ENCODE measurements around the gene TUBB2A.
"Not testable (repeated sequence)": the region's sequence is repeated elsewhere in the genome, so short reads cannot be mapped to it uniquely, and the experiment has no call there.

Gene TUBB2A

DNA sequence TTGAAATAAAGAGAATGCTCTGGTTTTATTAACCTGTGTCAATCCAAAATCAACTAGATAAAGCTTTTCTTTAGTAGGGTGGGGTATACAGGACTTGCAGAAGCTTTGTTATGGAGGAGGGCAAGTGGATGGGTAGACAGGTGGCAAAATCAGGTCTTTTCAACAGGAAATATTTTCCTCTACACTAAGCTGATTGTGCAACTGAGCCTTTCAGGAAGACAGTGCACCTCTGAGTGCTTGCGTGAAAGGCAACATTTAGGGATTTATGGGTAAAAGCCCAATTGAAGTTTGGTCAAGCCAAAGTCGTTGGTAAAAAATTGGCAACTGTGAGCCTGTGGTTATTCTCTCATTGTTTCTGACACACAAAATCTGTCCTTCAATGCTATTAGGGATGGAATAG lies 23.8 kb upstream of the TUBB2A start:
- no peak for DNase-seq (ENCODE audit: low read depth)

- DNase-seq (ENCODE audit: low read depth): not testable (repeated sequence)
Measured at GRCh38 chr6:3179945-3180344, 22.6 kb upstream of the TUBB2A start.

- DNase-seq (ENCODE audit: low read depth): not testable (repeated sequence)
Measured at GRCh38 chr6:3178666-3179065, 21.3 kb upstream of the TUBB2A start.

GRCh38 chr6:3176562-3177355 lies 19.4 kb upstream of the TUBB2A start:
- DNase-seq (ENCODE audit: low read depth): no peak

DNA sequence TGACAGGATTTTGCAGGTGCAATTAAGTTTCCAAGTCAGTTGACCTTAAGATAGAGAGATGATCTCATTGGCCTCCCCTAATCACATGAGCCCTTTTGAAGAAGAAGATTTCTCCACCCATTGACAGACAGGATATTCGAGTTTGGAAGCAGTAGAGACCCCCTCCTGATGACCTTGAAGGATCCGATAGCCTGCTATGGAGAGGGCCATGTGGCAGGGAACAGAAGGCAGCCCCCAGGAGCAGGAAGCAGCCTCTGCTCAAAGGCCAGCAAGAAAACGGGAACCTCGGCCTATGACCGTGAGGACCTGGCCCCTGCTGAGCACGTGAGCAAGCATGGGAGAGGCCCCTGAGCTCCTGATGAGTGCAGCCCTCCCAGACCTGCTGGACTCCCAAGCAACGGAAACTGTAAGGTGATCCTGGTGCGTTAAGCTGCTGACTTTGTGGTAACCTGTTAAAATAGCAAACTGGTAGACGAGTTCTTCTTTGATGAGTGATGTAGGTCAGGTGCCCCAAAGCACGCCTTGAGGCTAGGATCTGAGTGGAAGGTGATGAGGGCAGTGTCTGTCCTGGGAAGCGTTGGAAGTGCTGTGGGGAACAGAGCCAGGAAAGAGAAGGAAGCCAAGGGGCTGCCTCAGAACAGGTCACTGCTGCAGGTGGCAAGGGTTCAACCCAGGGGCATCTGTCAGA lies 18.5 kb upstream of the TUBB2A start:
- DNase-seq (ENCODE audit: low read depth): no peak

GRCh38 chr6:3173636-3174089 lies 16.3 kb upstream of the TUBB2A start:
- not testable (repeated sequence) for DNase-seq (ENCODE audit: low read depth)

DNA sequence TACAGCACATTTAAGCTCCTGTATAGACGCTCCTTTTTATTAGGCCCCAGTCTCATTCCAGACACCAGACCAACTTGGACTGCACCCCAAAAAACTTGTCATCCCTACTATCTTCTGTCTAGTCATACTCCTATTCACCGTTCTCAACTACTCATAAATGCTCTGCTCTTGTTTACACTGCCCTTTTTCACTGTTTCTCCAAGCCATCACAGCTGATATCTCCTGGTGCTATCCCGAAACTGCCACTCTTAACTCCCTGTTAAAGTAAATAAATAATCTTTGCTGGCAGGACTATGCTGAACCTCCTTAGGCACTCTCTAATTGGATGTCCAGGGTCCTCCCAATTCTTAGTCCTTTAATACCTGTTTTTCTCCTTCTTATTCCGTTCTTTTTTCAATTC lies 15.4 kb upstream of the TUBB2A start:
- not testable (repeated sequence) for DNase-seq (ENCODE audit: low read depth)

GRCh38 chr6:3171313-3172175 lies 14.2 kb upstream of the TUBB2A start:
- not testable (repeated sequence) for DNase-seq (ENCODE audit: low read depth)

DNA sequence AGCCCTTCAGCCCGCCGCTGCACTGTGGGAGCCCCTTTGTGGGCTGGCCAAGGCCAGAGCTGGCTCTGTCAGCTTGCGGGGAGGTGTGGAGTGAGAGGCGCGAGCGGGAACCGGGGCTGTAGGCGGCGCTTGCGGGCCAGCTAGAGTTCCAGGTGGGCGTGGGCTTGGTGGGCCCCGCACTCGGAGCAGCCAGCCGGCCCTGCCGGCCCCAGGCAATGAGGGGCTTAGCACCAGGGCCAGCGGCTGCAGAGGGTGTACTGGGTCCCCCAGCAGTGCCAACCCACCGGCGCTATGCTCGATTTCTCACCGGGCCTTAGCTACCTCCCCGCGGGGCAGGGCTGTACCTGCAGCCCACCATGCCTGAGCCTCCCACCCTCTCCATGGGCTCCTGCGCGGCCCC lies 13.3 kb upstream of the TUBB2A start:
- not testable (repeated sequence) for DNase-seq (ENCODE audit: low read depth)

GRCh38 chr6:3168046-3168445 lies 10.7 kb upstream of the TUBB2A start:
- not testable (repeated sequence) for DNase-seq (ENCODE audit: low read depth)

GRCh38 chr6:3166535-3167225 lies 9.3 kb upstream of the TUBB2A start:
- not testable (repeated sequence) for DNase-seq (ENCODE audit: low read depth)

GRCh38 chr6:3165631-3166534 lies 8.5 kb upstream of the TUBB2A start:
- DNase-seq (ENCODE audit: low read depth): no peak

GRCh38 chr6:3164388-3164787 lies 7.0 kb upstream of the TUBB2A start:
- DNase-seq (ENCODE audit: low read depth): no peak

GRCh38 chr6:3163248-3163594 lies 5.9 kb upstream of the TUBB2A start:
- DNase-seq (ENCODE audit: low read depth): no peak

DNA sequence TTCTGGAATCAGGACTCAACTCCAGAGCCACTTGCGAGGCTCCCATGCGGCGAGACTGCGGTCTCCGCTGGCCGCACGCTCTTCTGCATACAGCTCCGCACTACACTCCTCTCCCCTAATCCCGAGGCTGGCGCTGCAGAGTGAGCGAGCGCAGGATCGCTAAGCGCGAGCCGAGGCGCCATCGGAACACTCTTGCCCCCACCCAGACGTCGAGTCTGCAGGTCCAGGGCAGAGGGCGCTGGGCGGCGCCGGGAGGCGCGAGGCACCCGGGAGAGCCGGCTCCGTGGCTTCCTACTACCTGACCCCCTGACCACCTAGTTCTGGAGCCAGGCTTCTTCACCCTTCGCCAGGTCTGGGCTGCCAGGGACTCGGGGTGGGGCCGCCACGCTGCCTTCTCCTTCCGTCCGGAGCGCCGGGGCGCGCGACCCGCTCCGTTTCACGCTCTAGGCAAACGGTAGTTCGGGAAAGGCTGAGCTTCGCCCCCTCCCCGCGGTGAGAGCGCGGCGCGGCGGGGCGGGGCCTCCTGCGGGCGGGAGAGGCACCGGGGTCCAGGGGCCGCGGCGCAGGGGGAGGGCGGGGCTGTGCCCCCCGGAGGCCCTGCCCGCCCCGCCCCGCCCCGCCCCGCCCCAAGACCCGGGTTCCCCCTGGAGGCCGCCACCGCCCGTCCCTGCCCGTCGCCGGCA lies 5.4 kb upstream of the TUBB2A start:
- DNase-seq (ENCODE audit: low read depth): peak; percentile 36

- no peak for DNase-seq (ENCODE audit: low read depth)
Measured at GRCh38 chr6:3162067-3162497, 4.7 kb upstream of the TUBB2A start.

- DNase-seq (ENCODE audit: low read depth): peak; percentile 64
Measured at GRCh38 chr6:3159805-3160781, 2.7 kb upstream of the TUBB2A start.

DNA sequence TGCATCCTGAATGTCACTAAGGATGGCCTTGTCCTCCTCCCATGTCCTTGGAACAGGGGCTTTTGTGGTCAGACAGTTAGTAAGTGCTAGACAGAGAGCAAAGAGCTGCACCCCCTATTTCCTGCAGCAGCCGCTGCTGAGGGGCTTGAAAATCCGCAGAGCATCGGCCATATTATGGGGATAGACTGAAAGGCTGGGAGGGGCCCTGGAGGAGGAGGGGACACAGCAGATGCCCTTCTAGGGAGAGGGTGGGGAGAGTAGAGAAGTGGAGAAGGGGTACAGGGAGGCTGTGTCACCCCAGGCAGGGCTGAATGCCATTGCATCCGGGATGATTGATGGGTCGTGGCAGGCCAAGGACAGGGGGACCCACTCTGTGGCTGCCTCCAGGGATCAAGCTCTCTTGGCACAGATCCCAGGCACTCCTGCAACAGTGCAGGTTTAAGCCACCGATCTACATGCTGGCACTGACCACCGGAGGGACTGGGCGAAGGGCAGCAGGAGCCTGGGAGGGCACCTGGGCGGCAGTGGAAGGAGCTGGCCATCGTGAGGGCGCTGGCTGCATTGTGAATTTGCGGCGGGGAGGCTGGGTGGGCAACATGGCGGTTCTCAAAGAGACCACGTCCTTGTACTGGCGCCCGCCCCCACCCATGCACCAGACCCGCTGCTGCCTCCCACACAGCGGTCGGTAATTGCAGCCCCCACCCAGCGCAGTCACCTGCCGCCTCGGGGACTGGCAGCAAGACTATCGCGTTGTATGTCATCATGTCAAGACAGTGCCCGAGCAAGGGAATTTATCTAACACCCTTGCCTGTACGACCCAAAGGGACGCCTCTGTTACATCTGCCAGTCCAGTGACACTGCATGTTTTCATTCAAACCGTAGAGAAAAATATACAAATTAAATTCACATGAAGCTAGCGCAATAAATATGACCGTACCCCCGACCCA lies 887 bp downstream of the TUBB2A start:
- peak; percentile 3 for DNase-seq (ENCODE audit: low read depth)
